SK-N-SH treated with all-trans-retinoic acid at 6 μM for 48 hours (cell line): ENCODE measurements around the gene C1QL3.

Experiments
- ARNTL ChIP-seq: fragments of 450-650 bp; formaldehyde crosslinking; IDR thresholded peaks from 2 replicates; pipeline ENCODE4 v1.5.0; 2020; ENCODE audit warnings: low read depth, mild to moderate bottlenecking, moderate library complexity, borderline replicate concordance
- TOX ChIP-seq: fragments of 250-450 bp; sonication (Bioruptor Pico); IDR thresholded peaks from 2 replicates; pipeline ENCODE4 v1.8.0; 2021; ENCODE audit warnings: mild to moderate bottlenecking, moderate library complexity, borderline replicate concordance
- TF ChIP-seq, protein P1 (sequence below): fragments of 250-450 bp; sonication (Bioruptor Pico); IDR thresholded peaks from 2 replicates; pipeline ENCODE4 v1.5.1; 2020; ENCODE audit warnings: low read depth, mild to moderate bottlenecking, moderate library complexity

DNA sequence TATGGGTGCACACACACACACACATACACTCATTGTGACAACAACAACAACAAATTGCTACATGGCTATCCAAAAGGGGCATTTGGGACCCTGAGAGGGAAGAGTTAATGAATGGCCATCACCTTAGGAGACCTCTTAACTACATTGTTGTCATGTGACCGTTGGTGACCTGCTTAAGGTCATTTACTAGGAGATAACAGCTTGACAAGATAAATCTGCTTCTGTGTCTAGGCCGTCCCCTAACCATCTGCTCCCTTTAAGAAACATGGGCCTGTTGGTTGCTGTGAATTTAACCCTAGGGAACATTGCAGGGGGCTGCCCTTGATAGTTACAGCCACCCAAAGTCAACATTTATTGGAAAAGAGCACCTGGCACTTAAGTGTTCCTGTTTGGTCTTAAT lies 29.7 kb downstream of the C1QL3 start:
- TF ChIP-seq, protein P1, sequence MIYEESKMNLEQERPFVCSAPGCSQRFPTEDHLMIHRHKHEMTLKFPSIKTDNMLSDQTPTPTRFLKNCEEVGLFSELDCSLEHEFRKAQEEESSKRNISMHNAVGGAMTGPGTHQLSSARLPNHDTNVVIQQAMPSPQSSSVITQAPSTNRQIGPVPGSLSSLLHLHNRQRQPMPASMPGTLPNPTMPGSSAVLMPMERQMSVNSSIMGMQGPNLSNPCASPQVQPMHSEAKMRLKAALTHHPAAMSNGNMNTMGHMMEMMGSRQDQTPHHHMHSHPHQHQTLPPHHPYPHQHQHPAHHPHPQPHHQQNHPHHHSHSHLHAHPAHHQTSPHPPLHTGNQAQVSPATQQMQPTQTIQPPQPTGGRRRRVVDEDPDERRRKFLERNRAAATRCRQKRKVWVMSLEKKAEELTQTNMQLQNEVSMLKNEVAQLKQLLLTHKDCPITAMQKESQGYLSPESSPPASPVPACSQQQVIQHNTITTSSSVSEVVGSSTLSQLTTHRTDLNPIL (CRISPR knock-in tag) = no peak
- TF ChIP-seq ARNTL (CRISPR knock-in tag) (no peak), TOX (CRISPR knock-in tag) (no peak)
